ENCODE data around the gene HAPLN2.
A peak's percentile ranks its signal among the peaks of the same experiment; 100 is the strongest.

HAPLN2 gene

GRCh38 chr1:156648951-156649350 lies 29.7 kb downstream of the HAPLN2 start (continued):
- TF ChIP-seq ZNF629 (tag by site-specific recombination; IDR thresholded peaks at IDR 0.05) (no peak), ZNF140 (tag by site-specific recombination; IDR thresholded peaks at IDR 0.05) (no peak), RBAK (tag by site-specific recombination; IDR thresholded peaks at IDR 0.05) (no peak), ZNF596 (tag by site-specific recombination; IDR thresholded peaks at IDR 0.05) (no peak)

DNA sequence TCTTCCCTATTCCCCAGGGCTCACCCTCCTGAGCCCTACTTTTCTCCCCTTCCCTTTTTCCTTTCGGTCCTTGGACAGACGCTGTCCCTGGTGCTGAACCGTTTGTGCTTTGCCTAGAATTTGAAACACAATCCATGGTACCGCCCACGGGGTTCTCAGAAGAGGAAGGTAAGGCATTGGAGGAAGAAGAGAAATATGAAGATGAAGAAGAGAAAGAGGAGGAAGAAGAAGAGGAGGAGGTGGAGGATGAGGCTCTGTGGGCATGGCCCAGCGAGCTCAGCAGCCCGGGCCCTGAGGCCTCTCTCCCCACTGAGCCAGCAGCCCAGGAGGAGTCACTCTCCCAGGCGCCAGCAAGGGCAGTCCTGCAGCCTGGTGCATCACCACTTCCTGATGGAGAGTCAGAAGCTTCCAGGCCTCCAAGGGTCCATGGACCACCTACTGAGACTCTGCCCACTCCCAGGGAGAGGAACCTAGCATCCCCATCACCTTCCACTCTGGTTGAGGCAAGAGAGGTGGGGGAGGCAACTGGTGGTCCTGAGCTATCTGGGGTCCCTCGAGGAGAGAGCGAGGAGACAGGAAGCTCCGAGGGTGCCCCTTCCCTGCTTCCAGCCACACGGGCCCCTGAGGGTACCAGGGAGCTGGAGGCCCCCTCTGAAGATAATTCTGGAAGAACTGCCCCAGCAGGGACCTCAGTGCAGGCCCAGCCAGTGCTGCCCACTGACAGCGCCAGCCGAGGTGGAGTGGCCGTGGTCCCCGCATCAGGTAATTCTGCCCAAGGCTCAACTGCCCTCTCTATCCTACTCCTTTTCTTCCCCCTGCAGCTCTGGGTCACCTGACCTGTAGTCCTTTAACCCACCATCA lies 33.1 kb downstream of the HAPLN2 start:
- Histone ChIP-seq H3K4me3 (ENCODE audit: low read depth, low read length) (no peak overlapping the region), H3K36me3 (ENCODE audit: control insufficient read depth in 2 of 2, insufficient read depth in 1 of 2, low read length in 2 of 2) (no peaks in the 10 kb centered on the region), H3K9me3 (ENCODE audit: control insufficient read depth, insufficient read depth, low read depth, low read length) (no peaks in the 10 kb centered on the region), H3K4me1 (ENCODE audit: control insufficient read depth, insufficient read depth, low read length) (no peaks in the 10 kb centered on the region; the same call in 1 of the 2 replicates), H3K27ac (ENCODE audit: extremely low read depth, low read depth, low read length) (no peak overlapping the region)
- ChIA-PET CTCF (interaction anchor here (0.7 to 6.3 kb wide), 5 partner anchors 7 to 267 kb away, joined by 3 to 91 read pairs (median 4); no protein-coding TSS in a partner anchor), POLR2A (interaction anchor here (0.6 kb wide), 1 partner anchor 25 kb away, joined by 3 read pairs; no protein-coding TSS in a partner anchor)
- TF ChIP-seq ZNF513 (tag by site-specific recombination; IDR thresholded peaks at IDR 0.05), result peak; percentile 80; the same call in 1 of the 2 replicates
- no peak for TF ChIP-seq ZNF302 (tag by site-specific recombination; IDR thresholded peaks at IDR 0.05; ENCODE audit: low read depth)
- no peak for TF ChIP-seq ZNF148 (tag by site-specific recombination; IDR thresholded peaks at IDR 0.05; ENCODE audit: borderline replicate concordance)
- TF ChIP-seq GLIS1 (tag by site-specific recombination; IDR thresholded peaks at IDR 0.05), result peak; percentile 8; the same call in 1 of the 2 replicates
- no peak for TF ChIP-seq ZNF202 (tag by site-specific recombination; IDR thresholded peaks at IDR 0.05; ENCODE audit: borderline replicate concordance)
- TF ChIP-seq ZNF639 (tag by site-specific recombination; IDR thresholded peaks at IDR 0.05), result no peak
- no peak for TF ChIP-seq ZNF157 (tag by site-specific recombination; IDR thresholded peaks at IDR 0.05)
- TF ChIP-seq KLF7 (tag by site-specific recombination; IDR thresholded peaks at IDR 0.05; ENCODE audit: borderline replicate concordance), result no peak
- peak; percentile 66 for TF ChIP-seq ZFHX2 (tag by site-specific recombination; conservative IDR thresholded peaks at IDR 0.05)
- no peak for TF ChIP-seq ZNF621 (tag by site-specific recombination; IDR thresholded peaks at IDR 0.05)
- no peak for TF ChIP-seq SP2 (tag by site-specific recombination; IDR thresholded peaks at IDR 0.05)
- no peak for TF ChIP-seq ZNF292 (tag by site-specific recombination; IDR thresholded peaks at IDR 0.05; ENCODE audit: borderline replicate concordance, low read depth)
- no peak for TF ChIP-seq ZNF280D (tag by site-specific recombination; IDR thresholded peaks at IDR 0.05)
- TF ChIP-seq ZNF654 (tag by site-specific recombination; IDR thresholded peaks at IDR 0.05; ENCODE audit: low read depth), result no peak
- no peak for TF ChIP-seq SP7 (tag by site-specific recombination; IDR thresholded peaks at IDR 0.05)
- TF ChIP-seq EGR2 (tag by site-specific recombination; IDR thresholded peaks at IDR 0.05; ENCODE audit: low read depth), result peak; percentile 84
- TF ChIP-seq, protein P1, sequence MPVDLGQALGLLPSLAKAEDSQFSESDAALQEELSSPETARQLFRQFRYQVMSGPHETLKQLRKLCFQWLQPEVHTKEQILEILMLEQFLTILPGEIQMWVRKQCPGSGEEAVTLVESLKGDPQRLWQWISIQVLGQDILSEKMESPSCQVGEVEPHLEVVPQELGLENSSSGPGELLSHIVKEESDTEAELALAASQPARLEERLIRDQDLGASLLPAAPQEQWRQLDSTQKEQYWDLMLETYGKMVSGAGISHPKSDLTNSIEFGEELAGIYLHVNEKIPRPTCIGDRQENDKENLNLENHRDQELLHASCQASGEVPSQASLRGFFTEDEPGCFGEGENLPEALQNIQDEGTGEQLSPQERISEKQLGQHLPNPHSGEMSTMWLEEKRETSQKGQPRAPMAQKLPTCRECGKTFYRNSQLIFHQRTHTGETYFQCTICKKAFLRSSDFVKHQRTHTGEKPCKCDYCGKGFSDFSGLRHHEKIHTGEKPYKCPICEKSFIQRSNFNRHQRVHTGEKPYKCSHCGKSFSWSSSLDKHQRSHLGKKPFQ (tag by site-specific recombination; IDR thresholded peaks at IDR 0.05), result no peak
